Cortex of kidney (tissue), 1 donor: ENCODE data around the gene HLA-DQB1.
"Not testable (repeated sequence)": the region's sequence is repeated elsewhere in the genome, so short reads cannot be mapped to it uniquely, and the experiment has no call there.

Source experiments
- DNase-seq: peaks from one replicate; lab custom pipeline; 2025; lab: John Stamatoyannopoulos, UW

The HLA-DQB1 gene

DNA sequence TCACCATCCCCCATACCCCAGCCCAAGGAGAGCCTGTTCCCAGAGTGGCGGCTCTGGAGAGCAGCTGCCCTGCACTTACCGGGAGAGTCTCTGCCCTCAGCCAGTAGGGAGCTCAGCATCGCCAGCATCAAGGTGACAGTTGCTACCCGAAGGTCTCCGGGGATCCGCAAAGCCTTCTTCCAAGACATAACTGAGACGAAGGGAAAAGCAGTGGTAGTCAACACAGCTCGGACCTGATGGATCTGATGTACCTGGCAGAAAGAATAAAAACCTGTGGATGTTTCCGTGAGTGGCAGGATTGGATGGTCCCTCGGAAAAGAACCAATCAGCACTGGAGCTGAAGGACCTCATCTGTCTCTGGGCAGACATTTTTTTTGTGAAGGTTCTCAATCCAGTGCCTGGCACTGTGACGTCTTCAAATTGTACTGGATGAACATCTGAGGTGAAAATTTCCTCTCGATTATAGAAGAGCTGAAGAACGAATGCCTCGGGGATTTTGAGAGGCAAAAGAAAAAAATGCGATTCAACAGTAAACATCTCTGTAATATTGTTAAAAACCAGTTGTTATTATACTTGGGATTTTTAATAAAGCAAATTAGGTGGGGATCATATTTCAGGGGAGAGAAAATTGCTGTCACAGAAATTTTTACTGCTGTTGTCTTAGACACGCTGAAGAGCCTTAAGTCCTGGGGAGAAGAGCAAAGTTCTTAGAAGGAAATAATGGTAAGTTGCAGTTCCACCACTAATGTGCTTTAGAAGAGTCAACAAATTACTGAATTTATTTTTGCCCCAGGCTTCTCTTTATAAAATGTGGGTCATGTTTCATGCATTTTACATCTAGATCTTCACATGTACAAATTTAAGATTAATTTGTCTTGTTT lies at the start of gene HLA-DQB1:
HLA-DQB1 (minus strand) TSS at position 238 of the 881 bp plus-strand sequence; CDS start at position 188, 50 bp downstream.
- no peak for DNase-seq

DNA sequence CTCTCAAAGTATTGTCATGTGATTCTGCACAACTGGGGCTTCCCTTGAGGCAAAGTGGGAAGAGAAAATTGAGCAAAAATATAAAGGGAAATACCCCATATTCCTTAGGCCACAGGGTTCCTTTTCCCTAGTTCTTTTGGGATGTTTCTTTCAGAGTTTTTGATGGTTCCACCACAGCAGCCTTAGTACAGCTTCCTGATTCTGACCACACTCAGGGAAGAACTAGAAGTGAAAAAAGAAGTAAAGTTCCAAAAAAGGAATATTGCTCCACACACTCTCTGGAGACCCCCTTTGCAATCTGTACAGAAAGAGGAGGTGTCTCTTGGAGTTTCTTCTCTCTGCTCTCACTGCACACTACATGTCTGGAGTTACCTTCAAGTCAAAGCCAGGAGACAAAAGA lies 46.8 kb upstream of the HLA-DQB1 start:
- DNase-seq = no peak

DNA sequence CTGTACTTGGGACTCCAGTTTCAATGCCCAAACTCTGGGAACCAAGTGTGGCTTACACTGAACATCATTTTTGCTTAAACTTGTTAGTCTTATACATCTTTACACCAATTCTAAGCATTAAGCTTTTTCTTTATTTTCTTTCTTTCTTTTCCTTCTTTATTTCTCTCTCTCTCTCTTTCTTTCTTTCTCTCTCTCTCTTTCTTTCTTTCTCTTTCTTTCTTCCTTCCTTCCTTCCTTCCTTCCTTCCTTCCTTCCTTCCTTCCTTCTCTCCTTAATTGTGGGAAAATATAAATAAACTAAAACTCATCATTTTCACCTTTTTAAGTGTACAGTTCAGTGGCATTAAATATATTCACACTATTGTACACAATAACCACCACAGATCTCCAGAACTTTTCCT lies 43.2 kb upstream of the HLA-DQB1 start:
- no peak for DNase-seq

DNA sequence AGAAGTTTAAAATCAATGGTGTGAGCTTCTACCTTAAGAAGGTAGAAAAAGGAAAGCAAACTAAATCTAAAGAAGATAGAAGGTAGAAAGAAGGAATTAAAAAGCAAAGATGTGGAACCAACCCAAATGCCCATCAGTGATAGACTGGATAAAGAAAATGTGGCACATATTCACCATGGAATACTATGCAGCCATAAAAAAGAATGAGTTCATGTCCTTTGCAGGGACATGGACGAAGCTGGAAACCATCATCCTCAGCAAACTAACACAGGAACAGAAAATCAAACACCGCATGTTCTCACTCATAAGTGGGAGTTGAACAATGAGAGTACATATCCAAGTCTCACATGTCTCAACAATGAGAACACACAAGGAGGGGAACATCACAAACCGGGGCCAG lies 38.7 kb upstream of the HLA-DQB1 start:
- DNase-seq = not testable (repeated sequence)

DNA sequence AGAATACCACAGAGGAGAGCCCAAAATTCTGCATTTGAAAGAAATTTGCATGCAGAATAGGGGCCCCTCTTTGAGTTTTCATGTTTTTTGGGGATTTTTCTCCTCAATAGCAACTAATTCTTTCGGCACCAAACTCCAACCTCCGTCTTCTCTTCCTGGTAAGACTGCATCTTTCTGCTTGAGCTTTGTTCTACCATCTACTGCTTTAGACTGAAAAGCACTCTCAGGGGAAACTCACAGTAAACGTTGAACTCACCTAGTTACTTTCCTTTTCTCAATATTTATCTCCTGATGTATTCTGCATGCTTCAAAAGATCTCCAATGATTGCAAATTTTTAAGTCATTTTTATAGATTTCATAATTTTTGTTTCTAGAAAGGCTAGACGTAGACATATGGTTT lies 36.9 kb upstream of the HLA-DQB1 start:
- no peak for DNase-seq

- no peak for DNase-seq
Observed at GRCh38 chr6:32700391-32701040, 34.1 kb upstream of the HLA-DQB1 start.

DNA sequence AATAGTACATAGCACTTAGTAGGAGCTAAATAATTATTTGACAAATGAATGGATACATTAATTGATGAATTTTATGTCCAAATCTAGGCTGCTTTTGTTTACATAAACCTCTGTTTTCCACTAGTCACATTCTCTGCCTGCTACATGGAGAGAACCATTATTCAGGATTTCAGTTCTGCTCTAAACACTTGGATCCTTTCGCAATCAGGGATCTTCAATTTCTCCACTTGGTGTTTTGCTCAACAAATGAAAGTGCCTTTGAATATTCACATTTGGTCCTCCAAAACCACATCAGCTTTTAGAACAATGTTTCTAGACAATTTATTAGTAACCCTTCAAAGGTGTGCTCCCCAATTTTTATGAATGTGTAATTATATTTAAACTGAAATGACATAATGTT lies 30.6 kb upstream of the HLA-DQB1 start:
- DNase-seq = no peak

DNA sequence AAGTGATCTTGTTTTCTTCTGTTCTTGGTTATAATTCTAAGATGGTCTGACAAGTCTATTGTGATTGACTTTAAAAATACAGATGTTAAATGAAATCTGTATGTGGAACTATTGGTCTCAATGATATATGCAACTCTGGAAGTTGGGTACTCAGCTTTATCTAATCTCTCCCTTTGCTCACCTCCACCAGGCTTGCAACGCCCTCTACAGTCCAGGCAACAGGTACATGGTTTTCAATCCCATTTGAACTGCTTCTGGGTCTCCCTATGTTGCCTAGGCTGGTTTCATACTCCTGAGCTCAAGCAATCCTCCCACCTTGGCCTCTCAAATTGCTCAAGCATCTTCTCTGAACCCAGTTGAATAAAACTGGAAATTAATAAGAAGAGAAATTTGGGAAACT lies 25.6 kb upstream of the HLA-DQB1 start:
- DNase-seq = no peak

DNA sequence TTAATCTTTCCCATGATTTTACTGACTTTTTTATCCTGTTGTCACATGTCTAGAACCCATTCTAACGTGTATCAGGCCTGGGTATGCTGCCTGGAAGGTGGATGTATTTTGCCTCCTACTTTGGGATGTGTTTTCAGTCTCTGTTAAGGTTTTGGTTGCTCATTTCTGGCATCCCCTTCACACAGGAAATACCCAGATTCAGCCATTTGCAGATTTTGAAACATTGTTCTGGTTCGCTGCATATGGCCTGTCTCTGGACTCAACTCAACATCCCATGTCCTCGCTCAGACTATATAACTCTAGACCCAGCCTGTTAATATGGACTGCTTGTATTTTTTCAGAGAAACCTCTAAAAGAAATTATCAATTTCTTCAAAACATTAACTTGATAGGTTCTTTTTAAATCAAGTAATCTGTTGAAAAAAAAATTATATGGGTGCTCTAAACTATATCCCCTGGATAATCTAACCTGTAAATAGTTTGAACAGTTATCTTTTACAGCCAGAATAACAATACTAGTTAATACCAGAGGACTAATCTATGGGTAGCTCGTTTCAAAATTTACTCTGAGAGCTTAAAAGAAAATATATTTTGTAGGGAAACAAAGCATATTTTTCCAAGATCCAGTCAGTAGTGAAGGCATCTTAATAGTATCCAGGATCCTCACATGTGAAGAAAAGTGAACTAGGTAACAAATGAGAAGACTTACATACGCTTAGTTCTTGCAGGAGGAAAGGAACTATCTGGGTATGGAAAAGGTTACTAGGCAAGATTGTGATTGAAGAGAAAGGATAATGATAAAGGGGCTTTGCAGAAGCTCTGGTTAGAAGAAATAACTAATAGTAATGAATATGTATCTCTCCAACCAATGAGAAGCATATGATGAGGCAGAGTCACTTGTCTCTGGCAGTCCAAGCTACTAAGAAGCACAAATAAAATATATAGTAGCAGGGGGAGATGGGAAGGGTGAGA lies 23.4 kb upstream of the HLA-DQB1 start:
- no peak for DNase-seq

- no peak for DNase-seq
Observed at GRCh38 chr6:32685603-32686002, 19.1 kb upstream of the HLA-DQB1 start.

- no peak for DNase-seq
Observed at GRCh38 chr6:32684246-32684645, 17.8 kb upstream of the HLA-DQB1 start.

- no peak for DNase-seq
Observed at GRCh38 chr6:32680055-32680454, 13.6 kb upstream of the HLA-DQB1 start.

GRCh38 chr6:32679492-32679891 lies 13.0 kb upstream of the HLA-DQB1 start:
- no peak for DNase-seq

- DNase-seq = not testable (repeated sequence)
Observed at GRCh38 chr6:32674123-32674522, 7.7 kb upstream of the HLA-DQB1 start.

DNA sequence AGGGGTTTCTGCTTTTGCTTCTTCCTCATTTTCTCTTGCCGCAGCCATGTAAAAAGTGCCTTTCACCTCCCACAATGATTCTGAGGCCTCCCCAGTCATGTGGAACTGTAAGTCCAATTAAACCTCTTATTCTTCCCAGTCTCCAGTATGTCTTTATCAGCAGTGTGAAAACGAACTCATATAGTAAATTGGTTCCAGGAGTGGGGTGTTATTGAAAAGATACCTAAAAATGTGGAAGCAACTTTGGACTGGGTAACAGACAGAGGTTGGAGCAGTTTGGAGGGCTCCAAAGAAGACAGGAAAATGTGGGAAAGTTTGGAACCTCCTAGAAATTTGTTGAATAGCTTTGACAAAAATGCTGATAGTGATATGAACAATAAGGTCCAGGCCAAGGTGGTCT lies 5.5 kb upstream of the HLA-DQB1 start:
- not testable (repeated sequence) for DNase-seq

DNA sequence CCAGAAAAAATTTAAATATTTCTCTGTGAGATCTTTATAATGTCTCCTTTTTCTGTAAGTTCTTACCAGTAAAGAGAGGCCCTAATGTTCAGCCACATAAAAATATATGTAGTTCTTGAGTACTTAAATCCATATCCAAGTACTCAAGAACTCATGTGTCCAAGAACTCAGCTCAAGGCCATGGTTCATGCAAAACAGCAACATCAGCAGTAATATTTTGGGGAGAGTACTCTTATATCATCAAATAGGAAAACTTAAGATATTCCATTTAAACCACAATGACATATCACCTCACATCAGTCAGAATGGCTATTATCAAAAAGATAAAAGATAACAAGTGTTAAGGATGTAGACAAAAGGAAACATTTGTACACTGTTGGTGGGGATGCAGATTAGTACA lies 3.4 kb upstream of the HLA-DQB1 start:
- no peak for DNase-seq

GRCh38 chr6:32669240-32669639 lies 2.8 kb upstream of the HLA-DQB1 start:
- DNase-seq = no peak

GRCh38 chr6:32668226-32668747 lies 1.8 kb upstream of the HLA-DQB1 start:
- DNase-seq = no peak

DNA sequence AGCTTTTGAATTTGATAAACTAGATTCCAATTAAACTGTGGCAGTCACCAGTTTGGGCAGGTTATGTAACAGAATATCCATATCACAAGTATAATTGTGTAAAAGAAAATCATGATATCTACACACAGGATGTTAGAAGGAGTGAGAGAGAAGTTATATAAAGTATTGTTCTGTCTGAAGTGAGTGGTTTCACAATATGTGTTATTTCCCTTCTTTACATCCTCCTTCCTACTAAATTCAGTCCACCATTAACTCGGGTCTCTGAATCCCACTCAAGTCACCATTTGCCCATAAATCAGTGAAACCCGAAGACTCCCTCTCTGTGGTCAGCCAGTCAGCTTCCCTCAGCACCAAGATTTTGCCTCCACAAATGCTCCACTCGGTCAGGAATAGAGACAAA lies 796 bp downstream of the HLA-DQB1 start:
- DNase-seq = no peak

- no peak for DNase-seq
Observed at GRCh38 chr6:32664827-32665362, 1.6 kb downstream of the HLA-DQB1 start.

DNA sequence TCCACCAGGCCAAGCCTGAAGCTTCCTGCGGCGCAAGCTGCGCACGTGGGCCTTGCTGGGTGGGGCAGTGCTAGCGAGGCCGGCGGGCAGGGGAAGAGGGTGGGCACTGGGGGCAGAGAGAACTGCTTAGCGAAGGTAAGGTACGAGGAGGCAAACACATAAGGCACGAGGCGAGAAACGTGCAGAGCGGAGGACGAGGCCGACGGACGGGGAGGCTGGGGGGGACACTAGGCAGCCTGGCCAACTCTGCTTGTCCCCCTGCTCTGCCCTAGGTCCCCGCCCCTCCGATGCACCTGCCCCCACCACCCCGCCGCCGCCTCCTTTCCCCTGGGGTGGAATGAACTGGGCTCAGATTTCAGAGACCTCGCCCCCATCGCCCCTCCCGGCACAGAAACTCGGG lies 2.1 kb downstream of the HLA-DQB1 start:
- DNase-seq = no peak

- DNase-seq = no peak
Observed at GRCh38 chr6:32662836-32663235, 3.6 kb downstream of the HLA-DQB1 start.
